Trophoblast cell (in vitro differentiated cells and primary cell): ENCODE data around the gene CRMP1.

Experiments
- DNase-seq, 2 donors: peaks; one replicate each; pipeline ENCODE4 v3.0.0-alpha.2; 2016
- H2AFZ ChIP-seq: 2 replicates; pipeline ENCODE4 v1.6.1; 2013; ENCODE audit warnings: low read length, moderate library complexity, mild to moderate bottlenecking; ENCODE audit not compliant: insufficient read depth, poor library complexity
- H2AK5ac ChIP-seq: 2 replicates; pipeline ENCODE4 v1.6.1; 2013; ENCODE audit warnings: mild to moderate bottlenecking, low read length
- H2BK120ac ChIP-seq: 2 replicates; pipeline ENCODE4 v1.6.1; 2013; ENCODE audit warnings: low read length, mild to moderate bottlenecking, moderate library complexity; ENCODE audit not compliant: insufficient read depth, poor library complexity
- H2BK12ac ChIP-seq: 2 replicates; pipeline ENCODE4 v1.6.1; 2013; ENCODE audit warnings: mild to moderate bottlenecking, low read length, moderate library complexity
- H2BK5ac ChIP-seq: 2 replicates; pipeline ENCODE4 v1.6.1; 2013; ENCODE audit warnings: low read length, low read depth, moderate library complexity, mild to moderate bottlenecking; ENCODE audit not compliant: poor library complexity
- H3K14ac ChIP-seq: 2 replicates; pipeline ENCODE4 v1.6.1; 2013; ENCODE audit warnings: mild to moderate bottlenecking, low read length
- H3K18ac ChIP-seq: 2 replicates; pipeline ENCODE4 v1.6.1; 2013; ENCODE audit warnings: mild to moderate bottlenecking, low read length
- H3K23ac ChIP-seq: 2 replicates; pipeline ENCODE4 v1.6.1; 2013; ENCODE audit warnings: low read length
- H3K27ac ChIP-seq: 2 replicates; pipeline ENCODE4 v1.5.1; 2013; ENCODE audit warnings: low read depth, mild to moderate bottlenecking, inconsistent platforms, low read length, moderate library complexity
- H3K27me3 ChIP-seq: 2 replicates; pipeline ENCODE4 v1.6.1; 2013; ENCODE audit warnings: inconsistent platforms, mild to moderate bottlenecking, low read length, moderate library complexity; ENCODE audit not compliant: insufficient read depth
- H3K36me3 ChIP-seq, 2 experiments: 1 replicate in 1 of 2; 2 replicates in 1 of 2; pipeline ENCODE4 v1.6.1; 2013; ENCODE audit warnings: low read length in 2 of 2, mild to moderate bottlenecking in 2 of 2, moderate library complexity in 1 of 2; ENCODE audit not compliant: insufficient read depth in 2 of 2, control insufficient read depth in 1 of 2
- H3K4ac ChIP-seq: 2 replicates; pipeline ENCODE4 v1.6.1; 2013; ENCODE audit warnings: low read depth, mild to moderate bottlenecking, low read length, moderate library complexity
- H3K4me1 ChIP-seq, 2 experiments: 1 replicate in 1 of 2; 2 replicates in 1 of 2; pipeline ENCODE4 v1.6.1; 2013; ENCODE audit warnings: low read length in 2 of 2, mild to moderate bottlenecking in 2 of 2, moderate library complexity in 1 of 2; ENCODE audit not compliant: insufficient read depth in 2 of 2, control insufficient read depth in 1 of 2
- H3K4me2 ChIP-seq: 2 replicates; pipeline ENCODE4 v1.6.1; 2013; ENCODE audit warnings: inconsistent platforms, mild to moderate bottlenecking, low read length, moderate library complexity
- H3K4me3 ChIP-seq: 2 replicates; pipeline ENCODE4 v1.5.1; 2013; ENCODE audit warnings: mild to moderate bottlenecking, low read depth, low read length, inconsistent platforms
- H3K79me1 ChIP-seq: one replicate; pipeline ENCODE4 v1.6.1; 2013; ENCODE audit warnings: low read length
- H3K79me2 ChIP-seq: 2 replicates; pipeline ENCODE4 v1.6.1; 2013; ENCODE audit warnings: low read length, mild to moderate bottlenecking; ENCODE audit not compliant: control insufficient read depth, insufficient read depth, poor library complexity
- H3K9ac ChIP-seq: 2 replicates; pipeline ENCODE4 v1.6.1; 2013; ENCODE audit warnings: mild to moderate bottlenecking, low read length
- H3K9me3 ChIP-seq: 2 replicates; pipeline ENCODE4 v1.6.1; 2013; ENCODE audit warnings: low read depth, mild to moderate bottlenecking, control low read depth, inconsistent platforms, low read length; ENCODE audit not compliant: insufficient read depth
- H4K12ac ChIP-seq: 2 replicates; pipeline ENCODE4 v1.6.1; 2013; ENCODE audit warnings: low read depth, mild to moderate bottlenecking, low read length, moderate library complexity
- H4K8ac ChIP-seq: 2 replicates; pipeline ENCODE4 v1.6.1; 2013; ENCODE audit warnings: low read depth, mild to moderate bottlenecking, low read length, moderate library complexity
- H4K91ac ChIP-seq: one replicate; pipeline ENCODE4 v1.6.1; 2013; ENCODE audit warnings: low read depth, mild to moderate bottlenecking, low read length, moderate library complexity
- WGBS: extraction: QIAGEN DNeasy Blood & Tissue Kit; methylation state at CpG from one replicate; pipeline ENCODE4 v1.1.7; 2013; ENCODE audit warnings: missing lambda C conversion rate; ENCODE audit not compliant: insufficient read length, insufficient coverage; ENCODE audit errors: extremely low coverage; 5-methylcytosine and 5-hydroxymethylcytosine counted together

CRMP1 gene

DNA sequence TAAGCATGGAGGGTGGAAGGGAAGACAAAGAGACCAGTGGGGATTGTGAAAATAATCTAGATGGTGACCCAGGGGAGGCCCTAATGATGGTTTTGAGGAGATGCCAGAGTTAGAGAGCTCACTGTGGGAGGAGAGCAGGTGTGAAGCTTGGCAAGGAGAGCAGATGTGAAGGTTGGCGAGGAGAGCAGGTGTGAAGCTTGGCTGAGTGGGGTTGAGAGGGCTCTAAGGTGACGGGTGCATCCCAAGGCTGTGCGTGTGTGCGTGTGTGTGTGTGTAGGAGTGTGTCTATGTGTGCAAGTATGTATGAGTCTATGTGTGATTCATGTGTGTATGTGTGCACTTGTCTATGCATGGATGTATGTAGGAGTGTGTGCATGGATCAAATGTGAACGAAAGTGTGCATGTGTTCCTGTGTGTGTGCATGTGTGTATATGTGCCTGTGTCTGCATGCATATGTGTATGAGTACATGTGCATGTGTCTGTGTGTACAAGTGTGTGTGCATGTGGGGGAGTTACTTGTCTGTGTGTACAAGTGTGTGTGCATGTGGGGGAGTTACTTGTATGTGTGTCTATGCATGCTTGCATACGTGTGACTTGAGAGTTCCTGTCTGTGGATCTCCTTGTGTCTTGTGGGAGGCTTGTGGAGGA lies 109.9 kb downstream of the CRMP1 start:
- Histone ChIP-seq H3K36me3 (peaks cover 13 to 15% of the 10 kb centered on the region in 2 experiments), H3K4me1 (no peaks in the 10 kb centered on the region), H2AK5ac (no peak overlapping the region), H3K79me2 (no peaks in the 10 kb centered on the region), H3K18ac (no peak overlapping the region), H2BK12ac (no peak overlapping the region), H3K27ac (no peak overlapping the region), H3K4me2 (no peak overlapping the region), H3K4me3 (no peak overlapping the region), H2BK120ac (no peak overlapping the region), H3K9me3 (no peaks in the 10 kb centered on the region), H2AFZ (no peak overlapping the region), H3K14ac (no peak overlapping the region), H4K12ac (no peak overlapping the region), H3K23ac (peak overlapping the region; percentile 14), H4K8ac (no peak overlapping the region), H3K27me3 (no peaks in the 10 kb centered on the region), H2BK5ac (no peak overlapping the region), H3K9ac (no peak overlapping the region), H3K79me1 (no peaks in the 10 kb centered on the region), H4K91ac (no peak overlapping the region), H3K4ac (no peak overlapping the region)
- no peak for DNase-seq
- WGBS = no CpG with 5 or more reads among the region's 6 CpGs

DNA sequence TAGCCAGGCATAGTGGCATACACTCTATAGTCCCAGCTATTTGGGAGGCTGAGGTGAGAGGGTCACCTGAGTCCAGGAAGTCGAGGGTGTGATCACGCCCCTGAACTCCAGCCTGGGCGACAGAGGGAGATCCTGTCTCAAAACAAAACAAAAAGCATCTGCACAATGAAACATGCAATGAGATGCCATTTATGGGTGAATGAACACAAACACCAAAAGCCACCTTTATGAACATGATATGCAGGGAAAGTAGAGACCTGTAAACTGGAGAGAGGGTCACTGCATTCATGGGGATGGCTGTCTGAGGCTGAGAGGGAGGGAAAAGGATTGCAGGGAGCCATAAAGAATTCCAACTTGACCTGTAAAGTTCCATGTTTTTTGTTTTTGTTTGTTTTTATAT lies 111.2 kb downstream of the CRMP1 start:
- H3K79me1 ChIP-seq = no peaks in the 10 kb centered on the region
- no CpG with 5 or more reads among the region's 3 CpGs for WGBS
- no peak for DNase-seq

DNA sequence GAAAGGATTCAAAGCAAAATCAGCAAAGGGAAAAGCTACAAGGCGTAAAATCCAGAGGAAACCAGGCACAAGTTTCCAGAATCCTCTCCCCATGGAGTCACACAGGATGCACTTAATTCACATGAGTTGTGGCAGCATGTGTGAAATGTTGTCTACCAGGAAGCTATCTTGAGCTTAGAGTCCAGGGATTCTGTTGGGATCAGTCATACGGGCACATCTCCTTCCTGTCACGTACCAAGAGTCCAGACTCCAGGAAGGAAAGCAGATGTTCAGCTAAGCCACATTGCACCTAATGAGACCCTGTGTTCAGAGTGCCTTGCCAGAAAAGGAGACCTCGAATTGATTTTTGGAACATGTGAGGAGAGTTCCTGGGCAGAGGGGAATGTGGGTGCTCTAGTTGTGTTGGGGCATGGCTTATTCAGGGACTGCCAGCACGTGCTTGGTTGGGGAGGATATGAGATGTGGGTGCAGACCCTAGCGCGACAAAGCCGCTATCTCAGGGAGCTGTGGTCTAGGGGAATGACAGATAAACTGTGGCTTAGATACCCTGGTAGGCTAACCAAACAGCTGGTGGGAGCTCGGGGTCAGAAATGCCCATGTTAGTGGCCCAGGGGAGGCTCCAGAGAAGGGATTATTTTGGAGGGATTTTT lies 111.9 kb downstream of the CRMP1 start:
- Histone ChIP-seq H3K36me3 (peaks cover 7 to 8% of the 10 kb centered on the region in 2 experiments), H3K4me3 (no peak overlapping the region), H4K91ac (no peak overlapping the region), H3K79me1 (no peaks in the 10 kb centered on the region), H3K27me3 (no peaks in the 10 kb centered on the region), H3K27ac (no peak overlapping the region), H3K14ac (no peak overlapping the region), H2BK12ac (no peak overlapping the region), H3K23ac (no peak overlapping the region), H2BK120ac (no peak overlapping the region), H3K4ac (no peak overlapping the region), H2BK5ac (no peak overlapping the region), H4K12ac (no peak overlapping the region), H4K8ac (no peak overlapping the region), H3K79me2 (no peaks in the 10 kb centered on the region), H2AFZ (no peak overlapping the region), H3K9me3 (no peaks in the 10 kb centered on the region), H3K18ac (no peak overlapping the region), H2AK5ac (no peak overlapping the region), H3K4me1 (no peaks in the 10 kb centered on the region), H3K9ac (no peak overlapping the region), H3K4me2 (no peak overlapping the region)
- WGBS = no CpG with 5 or more reads among the region's 9 CpGs
- DNase-seq = peak; percentile 53 to 68

More for the DNA sequence above, 111.2 kb downstream of the CRMP1 start:
- no peak overlapping the region for H3K27ac ChIP-seq
- H3K4me2 ChIP-seq = no peak overlapping the region
- no peak overlapping the region for H4K8ac ChIP-seq
- H2BK120ac ChIP-seq = no peak overlapping the region
- H2AFZ ChIP-seq = no peak overlapping the region
- H3K4me1 ChIP-seq = no peaks in the 10 kb centered on the region
- H3K36me3 ChIP-seq = peaks cover 7 to 8% of the 10 kb centered on the region in 2 experiments
- no peak overlapping the region for H2BK5ac ChIP-seq
- H3K9ac ChIP-seq = no peak overlapping the region
- H3K14ac ChIP-seq = no peak overlapping the region
- no peaks in the 10 kb centered on the region for H3K79me2 ChIP-seq
- H3K9me3 ChIP-seq = no peaks in the 10 kb centered on the region
- H3K4me3 ChIP-seq = no peak overlapping the region
- H4K91ac ChIP-seq = no peak overlapping the region
- H2AK5ac ChIP-seq = no peak overlapping the region
- H2BK12ac ChIP-seq = no peak overlapping the region
- no peak overlapping the region for H4K12ac ChIP-seq
- no peaks in the 10 kb centered on the region for H3K27me3 ChIP-seq
- H3K18ac ChIP-seq = no peak overlapping the region
- no peak overlapping the region for H3K23ac ChIP-seq
- H3K4ac ChIP-seq = no peak overlapping the region

DNA sequence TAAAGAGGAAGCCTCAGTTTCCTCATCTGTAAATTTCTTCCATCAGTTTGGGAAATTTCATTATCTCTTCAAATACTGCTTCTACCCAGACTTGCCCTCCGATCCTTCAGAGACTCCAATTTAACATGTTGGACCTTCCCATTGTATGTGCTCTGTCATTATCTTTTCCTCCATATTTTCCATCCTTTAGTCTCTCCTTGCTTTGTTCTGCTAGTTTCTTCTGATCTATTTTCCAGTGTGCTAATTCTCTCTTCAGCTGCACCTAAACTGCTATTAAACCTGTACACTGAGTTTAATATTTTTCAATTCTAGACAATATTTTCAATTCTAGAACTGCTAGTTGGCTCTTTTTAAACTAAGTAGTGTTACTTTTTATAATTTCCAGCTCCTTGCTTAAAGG lies 116.4 kb downstream of the CRMP1 start:
- Histone ChIP-seq H3K18ac (no peak overlapping the region), H3K9me3 (no peaks in the 10 kb centered on the region), H3K4me2 (no peak overlapping the region), H3K4me3 (no peak overlapping the region), H4K8ac (no peak overlapping the region), H2BK5ac (no peak overlapping the region), H3K36me3 (no peaks in the 10 kb centered on the region), H3K79me1 (peaks cover 12% of the 10 kb centered on the region), H3K23ac (no peak overlapping the region), H4K12ac (no peak overlapping the region), H4K91ac (no peak overlapping the region), H3K27me3 (no peaks in the 10 kb centered on the region), H2BK12ac (no peak overlapping the region), H2AFZ (no peak overlapping the region), H3K4me1 (peaks cover 2 to 3% of the 10 kb centered on the region in 2 experiments), H2BK120ac (no peak overlapping the region), H2AK5ac (no peak overlapping the region), H3K4ac (no peak overlapping the region), H3K27ac (no peak overlapping the region), H3K79me2 (no peaks in the 10 kb centered on the region), H3K9ac (no peak overlapping the region), H3K14ac (no peak overlapping the region)
- WGBS = no CpG with 5 or more reads among the region's 1 CpG
- DNase-seq = no peak
